ENCODE results near the gene MRPL12.

DNA sequence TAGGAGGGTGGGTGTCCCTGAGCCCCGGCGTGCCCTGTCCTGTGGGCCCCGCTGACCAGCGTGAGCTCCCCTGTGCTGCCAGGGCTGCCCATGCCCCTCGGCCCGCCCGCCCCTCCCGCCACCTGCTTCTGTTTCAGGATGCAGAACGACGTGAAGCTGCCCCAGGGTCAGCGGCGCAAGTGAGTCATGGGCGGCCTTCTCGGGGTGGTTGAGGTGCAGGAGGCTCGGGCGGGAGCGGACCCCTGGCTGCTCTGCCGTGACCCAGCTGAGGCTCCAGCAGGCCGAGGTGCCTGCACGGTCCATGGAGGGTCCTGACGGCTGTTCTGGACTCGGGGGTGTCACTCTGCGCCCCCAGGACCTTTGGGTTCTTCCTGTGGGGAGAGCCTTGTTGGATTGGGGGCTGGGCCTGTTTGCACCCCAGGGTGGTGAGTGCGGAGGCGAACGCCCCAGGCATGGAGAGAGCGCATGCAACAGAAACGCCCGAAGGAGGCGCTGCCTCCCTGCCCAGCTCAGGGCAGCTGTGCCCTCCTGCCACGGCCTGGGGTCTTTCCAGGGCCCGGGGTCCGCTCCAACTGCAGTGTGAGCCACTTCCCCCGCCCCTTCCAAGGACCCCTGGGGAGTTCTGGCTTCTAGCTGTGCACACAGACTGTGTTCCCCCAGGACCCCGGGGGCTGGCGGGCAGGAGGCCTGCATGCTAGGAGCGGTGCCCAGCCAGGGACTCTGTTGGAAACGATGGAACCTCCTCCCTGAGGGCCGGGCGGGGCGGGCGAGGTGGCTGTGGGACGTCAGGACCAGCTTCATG is 12.9 kb downstream of the MRPL12 start:
- TF ChIP-seq, protein P1, sequence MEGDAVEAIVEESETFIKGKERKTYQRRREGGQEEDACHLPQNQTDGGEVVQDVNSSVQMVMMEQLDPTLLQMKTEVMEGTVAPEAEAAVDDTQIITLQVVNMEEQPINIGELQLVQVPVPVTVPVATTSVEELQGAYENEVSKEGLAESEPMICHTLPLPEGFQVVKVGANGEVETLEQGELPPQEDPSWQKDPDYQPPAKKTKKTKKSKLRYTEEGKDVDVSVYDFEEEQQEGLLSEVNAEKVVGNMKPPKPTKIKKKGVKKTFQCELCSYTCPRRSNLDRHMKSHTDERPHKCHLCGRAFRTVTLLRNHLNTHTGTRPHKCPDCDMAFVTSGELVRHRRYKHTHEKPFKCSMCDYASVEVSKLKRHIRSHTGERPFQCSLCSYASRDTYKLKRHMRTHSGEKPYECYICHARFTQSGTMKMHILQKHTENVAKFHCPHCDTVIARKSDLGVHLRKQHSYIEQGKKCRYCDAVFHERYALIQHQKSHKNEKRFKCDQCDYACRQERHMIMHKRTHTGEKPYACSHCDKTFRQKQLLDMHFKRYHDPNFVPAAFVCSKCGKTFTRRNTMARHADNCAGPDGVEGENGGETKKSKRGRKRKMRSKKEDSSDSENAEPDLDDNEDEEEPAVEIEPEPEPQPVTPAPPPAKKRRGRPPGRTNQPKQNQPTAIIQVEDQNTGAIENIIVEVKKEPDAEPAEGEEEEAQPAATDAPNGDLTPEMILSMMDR (IDR thresholded peaks at IDR 0.05; ENCODE audit: low read length), result no peak
- TF ChIP-seq EZH2phosphoT487 (IDR thresholded peaks at IDR 0.05; ENCODE audit: low read length), result no peak

Data from MM.1S (cell line).